Eye (tissue), 1 donor: Measurements from ENCODE around the gene ANGEL2.
"Not testable (repeated sequence)": the region's sequence is repeated elsewhere in the genome, so short reads cannot be mapped to it uniquely, and the experiment has no call there.

ENCODE experiments used
- DNase-seq: peaks from one replicate; pipeline ENCODE4 v3.0.0-alpha.2; 2015

ANGEL2 gene

DNA sequence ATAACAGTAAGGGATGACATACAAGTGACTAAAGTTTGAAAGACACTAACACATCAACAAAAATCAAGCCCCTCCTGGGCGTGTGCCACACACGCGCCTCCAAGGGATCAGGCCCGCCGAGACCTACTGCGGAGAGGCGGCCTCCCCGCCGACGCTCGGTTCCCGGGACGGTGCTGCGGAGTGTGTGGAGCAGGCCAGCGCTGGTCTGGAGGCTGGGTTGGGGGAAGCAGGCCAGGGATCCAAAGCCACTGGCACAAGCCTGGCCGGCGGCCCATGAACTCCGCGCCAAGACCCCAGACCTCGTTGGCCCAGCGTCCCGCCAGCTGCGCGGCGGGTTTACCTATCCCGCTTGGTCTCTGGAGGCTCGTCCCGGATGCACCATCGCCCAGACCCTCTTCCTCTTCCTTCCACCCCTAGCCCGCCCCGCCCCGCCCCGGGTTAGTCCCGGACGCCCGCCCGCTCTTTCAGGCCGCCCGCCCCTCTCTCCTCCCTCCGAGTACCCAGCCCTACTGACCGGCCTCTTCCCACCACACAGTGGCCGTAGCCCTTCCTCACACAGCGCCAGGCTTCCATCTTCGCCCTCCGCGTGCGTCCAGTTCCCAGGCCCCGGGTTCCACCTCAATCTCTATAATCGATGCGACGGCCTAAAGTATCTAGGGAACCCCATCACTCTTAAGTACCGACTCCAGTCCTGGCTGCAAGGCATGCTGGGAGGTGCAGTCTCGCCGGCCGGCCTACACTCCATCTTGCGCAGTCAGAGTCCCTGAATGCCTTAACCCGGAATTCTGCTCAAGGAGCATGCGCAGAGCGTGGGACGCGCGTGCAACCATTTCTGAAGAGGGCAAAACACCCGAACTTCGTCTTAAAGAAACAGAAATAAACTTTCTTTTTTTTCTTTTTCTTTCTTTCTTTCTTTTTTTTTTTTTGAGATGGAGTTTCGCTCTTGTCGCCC lies at the start of gene ANGEL2:
Gene ANGEL2 (minus strand): TSS at position 769 of the 952 bp plus-strand sequence. CDS start 196 bp downstream, at position 573.
- peak; percentile 99 for DNase-seq

- no peak for DNase-seq
Observed at GRCh38 chr1:213061263-213061662, 45.6 kb upstream of the ANGEL2 start.

- DNase-seq: no peak
Observed at GRCh38 chr1:213060836-213061235, 45.2 kb upstream of the ANGEL2 start.

- no peak for DNase-seq
Observed at GRCh38 chr1:213057264-213058059, 41.8 kb upstream of the ANGEL2 start.

GRCh38 chr1:213055767-213056166 lies 40.1 kb upstream of the ANGEL2 start:
- no peak for DNase-seq

DNA sequence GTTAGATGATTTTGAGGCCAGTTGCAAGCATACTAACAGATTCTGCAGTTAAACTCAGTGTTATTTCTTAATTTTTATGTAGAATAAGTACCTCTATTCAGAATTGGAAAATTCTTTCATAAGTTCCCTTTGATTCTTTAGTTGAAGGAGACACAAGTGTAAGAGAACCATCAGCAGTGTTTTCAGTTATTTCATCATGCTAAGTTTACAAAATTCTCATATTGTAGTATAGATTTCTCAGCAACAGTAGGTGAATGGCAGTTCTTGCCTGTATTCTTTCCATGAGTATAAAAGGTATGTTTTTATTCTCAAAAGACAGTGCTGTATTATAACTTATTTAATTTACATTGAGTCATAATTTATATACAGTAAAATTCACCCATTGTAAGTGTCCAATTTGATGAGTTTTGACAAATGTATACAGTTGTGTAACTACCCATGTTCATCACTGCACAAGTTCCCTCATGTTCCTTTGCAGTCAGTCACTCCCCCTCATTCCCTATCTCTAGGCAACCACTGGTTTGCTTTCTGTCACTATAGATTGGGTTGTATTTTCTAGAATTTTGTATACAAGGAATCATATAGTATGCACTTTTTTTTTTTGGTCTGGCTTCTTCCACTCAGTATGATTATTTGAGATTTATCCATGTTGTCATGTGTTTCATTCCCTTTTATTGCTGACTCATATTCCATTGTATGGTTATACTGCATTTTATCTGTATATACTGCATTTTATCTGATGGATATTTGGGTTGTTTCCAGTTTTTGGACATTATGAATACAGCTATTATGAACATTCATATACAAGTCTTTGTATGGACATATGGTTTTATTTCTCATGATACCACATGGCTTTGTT lies 39.3 kb upstream of the ANGEL2 start:
- DNase-seq: no peak

DNA sequence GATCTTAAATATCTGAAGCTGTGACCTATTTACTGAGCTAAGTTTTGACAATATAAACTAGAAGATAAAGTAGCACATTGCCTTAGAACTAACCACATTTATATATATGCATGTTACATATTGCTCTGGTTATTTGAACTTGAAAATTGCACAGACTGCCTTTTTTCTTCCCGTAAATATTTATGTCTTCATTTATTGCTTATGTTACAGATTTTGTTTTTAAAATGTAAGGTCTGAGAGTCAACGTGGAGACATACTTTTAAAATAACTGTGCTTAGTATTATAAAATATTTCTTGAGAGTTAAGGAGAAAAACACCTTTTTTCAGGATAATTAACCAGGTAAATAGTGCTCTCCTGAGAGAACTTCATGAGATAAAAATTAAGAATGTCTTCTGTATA lies 38.5 kb upstream of the ANGEL2 start:
- DNase-seq: no peak

DNA sequence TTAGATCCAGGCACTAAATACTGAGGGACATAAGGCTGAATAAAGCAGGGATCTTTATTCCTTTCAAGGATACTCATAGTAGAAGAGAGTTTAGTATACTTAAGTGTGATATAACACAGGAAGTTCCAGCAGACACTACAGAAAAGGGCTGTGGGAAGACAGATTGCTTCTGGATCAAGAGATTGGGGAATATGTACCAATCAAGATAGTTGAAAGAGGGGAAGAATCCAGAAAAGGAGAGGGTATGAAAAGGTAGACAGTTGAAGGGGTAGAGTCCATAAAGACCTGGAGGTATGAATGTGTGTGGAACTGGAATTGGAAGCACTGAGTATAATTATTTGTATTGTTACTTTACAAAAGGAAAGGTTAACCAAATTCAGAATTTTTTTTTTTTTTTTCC lies 37.8 kb upstream of the ANGEL2 start:
- DNase-seq: no peak

GRCh38 chr1:213051881-213052202 lies 36.2 kb upstream of the ANGEL2 start:
- no peak for DNase-seq

DNA sequence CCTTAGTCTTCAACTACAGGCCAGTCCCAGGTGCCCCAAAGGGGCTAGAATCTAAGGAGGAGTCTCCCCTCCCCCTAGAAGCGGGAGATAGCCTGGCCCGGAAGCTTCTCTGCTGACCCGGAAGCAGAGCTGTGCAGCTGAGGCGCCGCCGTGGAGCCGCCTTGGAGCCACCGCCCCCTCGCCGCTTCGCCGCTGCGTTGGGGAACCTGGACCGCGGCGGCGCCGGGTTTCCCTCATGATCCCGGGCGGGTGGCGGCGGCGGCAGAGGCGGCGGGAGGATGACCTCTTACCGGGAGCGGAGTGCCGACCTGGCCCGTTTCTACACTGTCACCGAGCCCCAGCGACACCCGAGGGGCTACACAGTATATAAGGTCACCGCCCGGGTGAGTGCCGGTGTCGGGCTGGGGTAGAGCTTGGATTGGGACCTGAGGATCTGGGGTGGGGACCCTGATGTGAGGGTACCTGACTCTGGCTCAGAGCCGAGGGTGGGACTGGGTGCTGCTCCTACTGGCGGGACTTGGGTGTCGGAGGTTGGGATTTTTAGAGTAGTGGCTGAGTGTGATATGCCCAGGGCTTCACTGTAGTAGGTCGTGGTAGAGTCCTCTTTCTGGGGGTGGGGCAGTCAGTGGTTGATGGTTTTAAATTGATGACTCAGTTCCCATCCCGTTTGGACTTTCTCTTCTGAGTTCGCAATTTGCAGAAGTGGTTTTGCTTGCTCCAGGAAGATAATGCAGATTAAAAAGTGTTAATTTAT lies 35.6 kb upstream of the ANGEL2 start, which contains the start of gene RPS6KC1:
Gene RPS6KC1 (plus strand): TSS at position 115 of the 754 bp plus-strand sequence. CDS start 164 bp downstream, at position 279.
- peak; percentile 92 for DNase-seq

GRCh38 chr1:213050745-213051126 lies 35.1 kb upstream of the ANGEL2 start:
- no peak for DNase-seq

- no peak for DNase-seq
Observed at GRCh38 chr1:213049232-213049631, 33.6 kb upstream of the ANGEL2 start.

- not testable (repeated sequence) for DNase-seq
Observed at GRCh38 chr1:213045321-213046226, 29.9 kb upstream of the ANGEL2 start.

GRCh38 chr1:213041443-213041842 lies 25.8 kb upstream of the ANGEL2 start:
- no peak for DNase-seq

DNA sequence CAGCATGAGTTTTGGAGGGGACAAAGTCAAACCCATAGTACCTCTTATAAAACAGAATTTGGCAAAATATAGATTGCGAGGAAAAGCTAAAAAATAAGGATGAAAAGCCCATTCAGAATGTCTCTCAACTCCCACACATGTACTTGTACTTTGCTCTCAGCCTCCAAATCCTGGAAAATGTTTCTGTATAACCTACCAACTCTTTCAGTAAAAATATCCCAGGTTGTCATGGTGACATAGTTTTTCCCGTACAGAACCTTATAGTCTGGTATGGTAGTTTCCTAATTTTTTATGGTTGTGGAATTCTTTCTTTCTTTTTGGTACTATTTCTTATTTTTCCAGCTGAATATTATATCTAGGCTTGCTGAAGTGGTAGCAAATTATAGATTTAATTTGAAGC lies 19.9 kb upstream of the ANGEL2 start:
- no peak for DNase-seq

DNA sequence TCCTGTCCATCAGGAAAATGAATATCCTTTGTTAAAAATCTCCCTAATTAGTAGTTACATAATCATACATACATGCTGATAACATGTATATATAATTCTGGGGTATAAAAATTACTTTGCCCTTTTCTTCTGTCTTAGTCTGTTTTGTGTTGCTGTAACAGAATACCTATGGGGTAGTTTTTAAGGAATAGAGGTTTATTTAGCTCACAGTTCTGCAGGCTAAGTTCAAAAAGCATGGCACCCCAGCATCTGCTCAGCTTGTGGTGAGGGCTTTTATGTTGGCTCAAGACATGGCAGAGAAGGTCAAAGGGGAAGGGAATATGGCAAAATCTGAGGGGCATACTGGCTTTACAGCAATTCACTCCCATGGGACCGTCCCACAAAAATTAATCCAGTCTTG lies 19.0 kb upstream of the ANGEL2 start:
- no peak for DNase-seq

- no peak for DNase-seq
Observed at GRCh38 chr1:213032651-213033050, 17.0 kb upstream of the ANGEL2 start.

GRCh38 chr1:213027024-213027423 lies 11.4 kb upstream of the ANGEL2 start:
- not testable (repeated sequence) for DNase-seq

DNA sequence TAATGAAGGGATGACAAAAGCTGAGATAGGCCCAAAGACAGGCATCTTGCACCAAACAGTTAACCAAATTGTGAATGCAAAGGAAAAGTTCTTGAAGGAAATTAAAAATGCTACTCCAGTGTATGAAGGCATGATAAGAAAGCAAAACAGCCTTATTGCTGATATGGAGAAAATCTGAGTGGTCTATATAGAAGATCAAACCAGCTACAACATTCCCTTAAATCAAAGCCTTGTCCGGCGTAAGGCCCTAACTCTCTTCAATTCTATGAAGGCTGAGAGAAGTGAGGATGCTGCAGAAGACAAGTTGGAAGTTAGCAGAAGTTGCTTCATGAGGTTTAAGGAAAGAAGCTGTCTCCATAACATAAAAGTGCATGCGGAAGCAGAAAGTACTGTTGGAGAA lies 4.3 kb upstream of the ANGEL2 start:
- DNase-seq: no peak

- DNase-seq: no peak
Observed at GRCh38 chr1:213019450-213019849, 3.8 kb upstream of the ANGEL2 start.
